NCI-H510A (cell line): ENCODE data around the gene HERC3.
"Not testable (repeated sequence)": the region's sequence is repeated elsewhere in the genome, so short reads cannot be mapped to it uniquely, and the experiment has no call there.

Source experiments
- DNase-seq: peaks from one replicate; lab custom pipeline; 2025; lab: John Stamatoyannopoulos, UW

HERC3 gene

DNA sequence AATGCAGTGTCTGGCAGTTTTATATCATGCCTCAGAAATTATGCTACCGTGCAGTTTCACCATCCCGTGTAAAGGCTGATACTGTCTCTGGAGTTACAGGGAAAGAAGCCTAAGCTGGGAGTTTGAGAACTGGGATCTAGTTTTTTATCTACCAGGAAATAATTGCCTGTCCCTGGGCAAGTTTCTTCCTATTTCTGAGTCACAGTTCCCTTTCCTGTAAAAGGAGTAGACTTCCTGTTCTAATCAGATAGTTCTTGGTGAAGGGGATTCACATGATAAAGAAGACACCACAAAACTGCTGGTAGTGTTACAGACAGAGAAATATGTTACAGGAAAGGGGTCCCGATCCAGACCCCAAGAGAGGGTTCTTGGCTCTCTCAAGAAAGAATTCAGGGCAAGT, 17.1 kb downstream of the HERC3 start:
- DNase-seq, result no peak

DNA sequence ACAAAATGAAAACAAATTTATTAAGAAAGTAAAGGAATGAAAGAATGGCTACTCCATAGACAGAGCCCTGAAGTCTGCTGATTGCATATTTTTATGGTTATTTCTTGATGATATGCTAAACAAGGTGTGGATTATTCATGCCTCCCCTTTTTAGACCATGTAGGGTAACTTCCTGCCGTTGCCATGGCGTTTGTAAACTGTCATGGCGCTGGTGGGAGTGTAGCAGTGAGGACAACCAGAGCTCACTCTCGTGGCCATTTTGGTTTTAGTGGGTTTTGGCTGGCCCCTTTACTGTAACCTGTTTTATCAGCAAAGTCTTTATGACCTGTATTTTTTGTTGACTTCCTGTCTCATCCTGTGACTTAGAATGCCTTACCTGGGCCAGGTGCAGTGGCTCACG, 17.5 kb downstream of the HERC3 start:
- DNase-seq, result not testable (repeated sequence)

DNA sequence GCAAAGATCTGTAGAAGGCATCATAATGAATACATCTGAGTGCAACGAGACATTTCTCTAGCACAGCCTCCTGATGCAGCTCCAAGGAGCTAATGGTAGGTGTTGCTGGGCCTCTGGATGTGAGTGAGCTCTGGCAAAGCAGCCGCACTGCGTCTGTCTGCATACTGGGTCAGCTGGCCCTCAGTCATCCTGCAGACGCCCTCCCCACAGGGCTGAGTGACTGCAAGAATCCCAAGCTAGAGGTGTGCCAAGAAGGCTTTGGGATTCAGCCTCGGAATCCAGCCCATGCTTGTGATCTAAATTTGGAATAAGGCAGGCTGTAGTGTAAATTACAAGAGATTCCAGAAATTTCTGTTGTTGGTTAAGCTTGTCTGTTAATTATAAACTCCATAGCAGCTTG, 18.5 kb downstream of the HERC3 start:
- no peak for DNase-seq

DNA sequence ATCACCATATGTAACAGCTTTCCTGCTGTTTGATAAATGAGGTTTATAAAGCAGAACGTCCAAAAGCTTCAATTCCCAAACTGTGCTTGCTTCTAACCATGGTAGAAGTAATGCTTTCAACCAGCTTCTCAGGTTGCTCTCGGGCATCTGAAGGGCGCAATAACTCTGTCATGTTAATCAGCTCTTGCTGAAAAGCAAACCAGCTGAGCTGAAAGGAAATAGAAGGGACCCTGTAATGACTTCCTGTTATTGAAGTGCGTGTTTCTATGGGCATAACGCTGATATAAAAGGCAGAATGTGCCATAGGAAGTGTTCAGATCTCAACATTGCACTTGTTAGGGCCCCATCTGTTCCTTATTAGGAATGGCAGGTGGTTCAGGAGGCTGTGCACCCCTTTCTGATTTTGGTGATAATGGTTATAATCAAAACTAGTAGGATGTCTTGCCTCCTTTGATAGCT, 21.2 kb downstream of the HERC3 start:
- DNase-seq, result peak; percentile 31

DNA sequence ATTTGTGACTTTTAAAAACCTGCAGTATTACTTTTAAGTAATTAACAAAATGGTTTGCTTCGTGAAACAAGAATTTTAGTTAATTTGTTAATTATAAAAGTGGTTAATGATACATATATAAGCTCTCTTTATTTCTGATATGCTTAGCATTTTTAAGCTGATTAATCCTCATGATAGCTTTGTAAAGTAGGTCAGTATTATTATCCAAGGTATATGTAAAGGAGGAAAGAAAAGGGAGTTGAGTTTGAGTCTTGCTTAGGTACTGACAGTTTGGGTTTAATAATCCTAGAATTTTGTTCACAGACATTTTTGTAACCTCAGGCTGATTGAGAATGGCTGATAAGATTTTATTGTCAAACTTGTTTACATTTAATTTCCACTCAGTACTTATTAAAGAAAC, 21.8 kb downstream of the HERC3 start:
- DNase-seq, result no peak

DNA sequence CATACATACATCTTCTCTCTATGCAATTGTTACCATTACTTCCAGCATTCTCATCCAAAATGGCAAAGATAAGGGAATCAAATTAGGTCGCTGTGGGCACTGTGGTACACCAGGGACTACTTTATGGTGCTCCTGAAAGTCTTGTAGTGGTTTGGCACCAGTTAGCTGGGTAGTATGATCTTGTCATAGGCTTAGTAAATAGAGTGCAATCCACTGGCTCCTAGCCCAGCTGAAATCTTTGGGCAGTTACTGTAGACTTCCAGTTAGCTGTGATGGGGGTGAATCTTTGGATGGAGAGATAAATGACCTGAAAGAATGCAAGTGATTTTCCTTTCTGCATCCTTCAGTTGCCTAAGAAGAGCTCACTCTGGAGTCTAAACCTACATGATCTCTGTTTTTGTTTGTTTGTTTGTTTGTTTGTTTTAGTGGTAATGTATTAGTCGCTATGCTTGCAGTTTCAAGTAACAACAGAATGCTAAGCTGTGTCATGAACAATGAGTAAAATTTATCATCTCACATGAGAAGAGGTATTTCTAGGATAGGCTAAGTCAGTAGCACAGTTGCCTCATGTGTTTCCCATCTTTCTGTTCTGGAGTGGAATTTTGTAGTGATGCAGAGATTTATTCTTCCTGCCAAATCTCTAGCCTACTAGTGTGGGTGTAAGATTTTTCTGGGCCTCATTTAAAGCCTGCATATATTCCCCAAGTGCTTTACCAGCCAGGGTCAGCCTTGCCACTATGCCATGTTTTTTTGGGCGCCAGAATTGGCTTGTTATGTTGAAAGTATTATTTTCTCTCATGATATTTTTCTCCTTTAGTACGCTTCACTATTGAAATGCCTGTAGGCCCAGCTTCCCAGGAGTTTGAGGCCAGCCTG, 24.2 kb downstream of the HERC3 start:
- DNase-seq, result no peak

DNA sequence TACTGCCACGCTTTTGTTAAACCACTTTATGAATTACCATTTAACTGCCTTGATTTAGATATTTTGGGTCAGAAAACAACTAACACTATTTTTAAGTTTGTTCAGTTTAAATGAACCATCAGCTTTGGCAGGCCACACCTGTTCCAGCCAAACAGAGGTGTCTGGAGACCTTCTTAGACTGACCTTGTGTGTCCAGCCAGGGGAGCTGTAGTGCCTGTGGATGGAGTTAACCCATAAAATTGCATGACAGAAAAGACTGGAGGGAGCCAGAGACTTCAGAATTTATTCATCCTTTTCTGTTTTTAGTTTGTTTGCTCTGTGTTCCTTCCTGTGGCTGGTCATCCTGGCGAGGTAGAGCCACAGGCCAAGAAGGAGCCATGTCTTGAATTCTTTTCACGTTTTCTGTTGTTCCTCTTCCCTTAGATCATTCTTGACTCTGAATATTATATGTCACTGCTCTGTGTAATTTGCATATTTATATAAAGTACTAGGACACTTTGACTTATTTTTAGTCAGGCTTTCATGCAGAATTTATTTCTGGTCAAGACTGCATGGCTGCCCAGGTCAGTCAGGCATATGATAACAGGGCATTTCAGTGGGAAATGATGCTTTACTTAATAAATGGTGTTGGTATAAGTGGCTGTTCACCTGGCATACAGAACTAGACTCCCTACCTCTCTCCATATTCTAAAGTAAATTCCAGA, 26.7 kb downstream of the HERC3 start:
- no peak for DNase-seq

DNA sequence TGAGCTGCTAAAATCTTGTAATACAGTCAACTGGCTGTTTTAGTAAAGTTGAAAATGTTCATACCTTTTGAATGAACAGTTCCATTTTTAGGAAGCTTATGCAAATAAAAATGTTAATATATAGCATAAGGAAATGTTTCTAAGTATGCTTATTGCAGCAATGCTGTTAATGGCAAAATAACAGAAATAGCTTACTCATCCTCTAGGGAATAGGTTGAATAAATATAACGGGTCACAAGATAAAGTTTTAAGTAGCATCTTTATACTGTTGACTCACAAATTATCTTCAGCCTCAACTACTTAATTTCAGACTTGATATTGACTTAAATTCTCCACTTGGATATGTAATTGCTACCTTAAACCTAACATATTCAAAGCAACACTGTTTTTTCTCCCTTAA, 27.7 kb downstream of the HERC3 start:
- no peak for DNase-seq

DNA sequence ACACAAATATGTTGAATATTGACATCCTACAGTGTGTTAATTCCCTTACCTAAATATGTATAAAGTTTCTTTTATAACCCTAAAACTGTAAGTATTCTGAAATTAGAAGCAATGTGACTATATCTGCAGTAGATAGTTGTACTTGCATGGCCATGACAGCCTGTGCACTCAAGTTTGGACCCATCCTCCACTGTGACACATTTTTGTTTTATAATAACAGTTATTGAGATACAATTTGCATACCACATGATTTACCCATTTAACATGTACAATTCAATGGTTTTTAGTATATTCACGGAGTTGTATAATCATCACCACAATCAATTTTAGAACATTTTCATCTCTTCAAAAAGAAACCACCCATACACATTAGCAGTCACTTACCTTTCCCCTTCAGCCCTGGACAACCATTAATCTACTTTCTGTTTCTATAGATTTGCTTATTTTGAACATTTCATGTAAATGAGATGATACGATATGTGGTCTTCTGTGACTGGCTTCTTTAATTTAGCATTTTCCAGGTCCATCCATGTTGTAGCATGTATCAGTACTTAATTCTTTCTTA, 29.6 kb downstream of the HERC3 start:
- no peak for DNase-seq

DNA sequence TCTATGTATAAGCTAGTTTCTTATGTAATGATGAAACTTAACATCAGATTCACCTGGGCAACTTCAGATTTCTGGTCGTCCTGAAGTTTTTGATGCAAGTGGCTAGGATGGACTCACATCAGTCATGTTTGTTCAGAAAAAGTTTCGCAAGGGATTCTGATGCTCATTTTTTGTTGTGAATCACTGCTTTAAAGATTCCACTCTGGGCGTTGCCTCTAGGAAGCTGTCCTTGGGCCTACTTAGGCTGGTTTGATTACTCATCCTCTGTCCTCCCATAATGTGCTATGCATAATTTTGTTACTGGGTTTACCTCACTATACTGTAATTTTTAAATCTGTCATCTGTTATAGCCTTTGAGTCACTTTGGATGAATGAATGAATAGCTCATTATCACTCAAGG, 30.8 kb downstream of the HERC3 start:
- no peak for DNase-seq

DNA sequence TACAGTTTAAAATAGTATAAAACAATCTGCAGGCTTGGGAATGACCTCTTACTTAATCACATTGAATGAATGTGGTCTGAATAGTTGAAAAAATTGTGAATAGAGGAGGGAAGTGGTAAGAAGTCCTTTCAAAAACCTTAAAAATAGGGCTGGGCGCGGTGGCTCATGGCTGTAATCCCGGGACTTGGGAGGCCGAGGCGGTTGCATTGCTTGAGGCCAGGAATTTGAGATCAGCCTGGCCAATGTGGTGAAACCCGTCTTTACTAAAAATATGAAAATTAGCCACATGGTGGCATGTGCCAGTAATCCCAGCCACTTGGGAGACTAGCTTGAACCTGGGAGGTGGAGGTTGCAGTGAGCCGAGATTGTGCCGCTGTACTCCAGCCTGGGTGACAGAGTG, 36.5 kb downstream of the HERC3 start:
- no peak for DNase-seq

DNA sequence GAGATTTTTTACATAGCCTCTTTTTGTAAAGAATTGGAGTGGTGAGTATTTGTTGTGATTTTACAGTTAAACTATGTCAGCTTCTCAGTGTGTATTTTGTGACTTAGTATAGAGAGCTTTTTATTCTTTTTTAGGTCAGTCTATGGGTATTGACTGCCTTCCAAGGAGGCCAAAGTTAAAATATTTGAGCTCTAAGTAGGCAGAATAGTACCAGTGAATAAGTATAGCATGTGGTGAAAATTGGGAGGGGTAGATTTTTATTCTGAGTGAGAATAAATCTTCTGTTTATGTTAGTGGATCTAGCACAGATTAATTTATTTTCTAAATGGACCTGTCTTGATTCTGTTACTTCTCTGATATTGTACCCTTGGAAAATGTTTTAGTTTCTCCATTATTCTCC, 37.5 kb downstream of the HERC3 start:
- no peak for DNase-seq

DNA sequence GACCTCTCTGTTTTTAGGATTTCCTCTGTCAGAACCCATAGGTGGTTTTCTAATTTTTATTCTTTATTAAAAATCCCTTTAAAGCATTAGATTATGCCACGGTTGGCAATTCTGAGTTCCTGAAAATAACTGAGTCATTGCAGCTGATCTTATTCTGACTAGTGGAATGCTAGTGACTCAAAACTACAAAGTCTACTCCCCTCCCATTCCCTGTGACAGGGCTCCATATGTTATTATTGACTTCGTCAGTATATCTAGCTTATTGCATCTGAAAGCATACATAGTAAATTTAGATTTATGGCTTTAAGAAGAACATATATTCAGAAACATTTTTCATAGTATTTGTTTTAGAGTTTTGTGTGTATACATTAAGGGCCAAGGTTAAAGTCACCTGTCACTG, 38.5 kb downstream of the HERC3 start:
- DNase-seq, result no peak

DNA sequence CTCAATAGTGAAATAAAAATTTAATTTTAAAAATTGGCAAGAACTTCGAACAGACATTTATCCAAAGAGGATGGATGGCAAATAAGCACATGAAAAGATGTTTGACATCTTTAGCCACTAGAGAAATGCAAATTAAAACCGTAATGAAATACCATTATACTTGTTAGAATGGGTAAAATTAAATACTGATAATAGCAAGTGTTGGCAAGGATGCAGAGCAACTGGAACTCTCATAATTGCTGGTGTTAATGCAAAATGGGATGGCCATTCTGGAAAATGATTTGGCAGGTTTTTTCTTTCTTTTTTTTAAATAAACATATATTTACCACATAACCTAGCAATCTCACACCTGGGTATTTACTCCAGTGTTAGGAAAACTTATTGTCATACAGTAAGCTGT, 51.7 kb downstream of the HERC3 start:
- no peak for DNase-seq

DNA sequence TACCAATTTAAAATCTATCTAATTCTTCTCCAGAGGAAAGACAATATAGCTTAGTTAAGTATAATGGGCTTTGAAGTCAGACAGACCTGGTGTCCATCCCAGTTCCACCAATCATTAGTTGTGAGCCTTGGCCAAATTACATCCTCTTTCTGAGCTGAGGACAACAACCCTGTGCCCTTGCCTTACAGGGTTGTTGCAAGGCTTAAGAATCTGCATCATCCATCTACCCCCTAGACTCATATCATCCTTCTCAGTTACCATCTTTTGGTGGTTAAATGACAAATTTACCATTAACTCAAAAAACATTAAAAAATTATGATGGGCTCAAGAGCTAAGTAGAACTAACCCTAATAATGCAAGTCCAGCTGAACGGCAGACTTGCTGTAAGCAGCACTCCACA, 53.7 kb downstream of the HERC3 start:
- no peak for DNase-seq

DNA sequence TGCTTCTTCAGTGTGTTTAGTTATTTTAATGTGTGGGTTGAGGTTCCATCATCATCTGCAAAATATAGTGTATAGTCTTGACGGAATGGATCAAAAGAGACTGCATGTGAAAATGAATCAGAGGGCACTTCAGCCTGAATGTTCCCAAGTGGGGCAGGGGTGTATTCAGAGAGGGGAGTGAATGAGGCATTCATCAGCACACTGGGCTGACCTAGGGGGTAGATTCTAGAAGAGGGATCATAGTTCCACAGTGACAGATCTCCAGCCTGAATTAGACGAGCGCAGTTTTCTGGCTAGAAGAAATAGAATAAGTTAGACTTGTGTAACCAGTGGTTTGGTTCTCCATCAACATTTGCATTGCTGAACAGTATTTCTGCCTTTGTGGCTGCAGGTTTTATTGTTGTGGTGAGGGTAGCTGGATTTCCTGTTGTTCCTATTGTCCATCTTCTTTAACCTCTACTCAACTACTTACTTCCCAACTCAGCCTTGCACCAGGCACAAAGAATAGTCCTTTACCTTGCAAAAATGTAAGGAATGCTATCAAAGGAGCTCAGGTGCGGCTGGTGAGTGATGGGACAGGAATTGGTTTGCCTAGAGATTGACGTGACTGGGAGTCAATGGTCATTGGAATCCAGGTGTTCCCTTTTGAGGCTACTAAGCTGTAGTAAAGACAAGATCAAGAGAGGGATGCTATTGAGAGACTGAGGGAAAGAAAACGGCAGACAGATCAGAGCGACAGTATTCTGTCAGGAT, 54.4 kb downstream of the HERC3 start:
- DNase-seq, result no peak

DNA sequence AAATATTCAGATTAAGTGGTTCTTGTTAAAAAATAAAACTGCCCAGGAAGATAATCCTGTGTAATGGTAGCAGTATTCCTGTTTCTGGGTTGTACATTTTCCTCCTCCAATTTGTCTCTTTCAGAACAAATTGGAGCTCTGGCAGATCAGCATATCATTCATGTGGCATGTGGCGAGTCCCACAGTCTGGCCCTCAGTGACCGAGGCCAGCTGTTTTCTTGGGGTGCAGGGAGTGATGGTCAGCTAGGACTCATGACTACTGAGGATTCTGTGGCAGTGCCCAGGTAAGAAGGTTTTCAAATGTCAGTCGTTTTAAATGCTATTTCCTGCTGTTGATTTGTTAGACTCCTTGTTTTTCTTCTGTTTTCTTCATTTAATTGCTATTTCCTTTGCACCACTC, 57.4 kb downstream of the HERC3 start:
- no peak for DNase-seq

DNA sequence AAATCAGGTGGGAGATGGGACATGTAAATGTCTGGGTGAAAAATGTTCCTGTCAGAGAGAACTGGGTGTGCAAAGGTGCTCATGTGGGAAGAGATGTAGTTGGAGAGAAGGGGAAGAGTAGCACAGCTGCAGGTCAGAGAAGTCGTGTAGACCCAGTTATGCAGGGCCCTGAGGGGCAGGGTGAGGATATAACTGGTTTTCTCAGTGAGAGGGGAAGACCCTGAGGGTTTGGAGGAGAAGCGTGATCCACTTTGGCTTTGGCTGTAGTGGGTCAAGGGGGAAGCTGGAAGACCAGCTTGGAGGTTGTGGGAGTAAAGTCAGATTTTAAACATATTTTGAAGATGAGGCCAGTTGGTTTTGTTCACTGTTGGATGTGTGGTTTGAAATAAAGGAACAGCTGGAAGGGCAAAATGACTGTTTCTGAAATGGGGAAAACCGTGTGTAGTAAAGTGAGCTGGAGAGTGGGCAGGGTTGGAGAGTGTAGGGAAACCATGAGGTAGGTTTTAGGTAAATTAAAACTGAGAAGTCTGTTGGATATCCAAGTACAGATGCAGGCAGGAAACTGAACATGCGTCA, 61.2 kb downstream of the HERC3 start:
- no peak for DNase-seq

DNA sequence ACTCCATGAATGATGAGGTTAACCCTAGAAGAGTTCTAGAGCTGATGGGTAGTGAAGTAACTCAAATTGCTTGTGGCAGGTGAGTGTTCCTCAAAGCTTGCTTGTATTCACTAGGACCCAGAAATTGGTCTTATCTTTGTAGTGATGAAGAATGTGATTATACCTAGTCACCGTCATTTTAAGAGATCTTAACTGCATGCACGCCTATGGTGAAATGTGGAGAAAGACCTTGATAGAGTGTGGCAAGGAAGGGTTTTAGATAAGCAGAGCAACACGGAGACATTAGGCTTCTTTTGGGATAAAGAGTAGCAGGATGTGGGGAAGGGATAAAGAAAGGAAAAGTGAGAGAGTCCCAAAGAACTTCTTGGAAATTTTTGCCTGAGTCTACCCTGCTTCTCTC, 62.9 kb downstream of the HERC3 start:
- no peak for DNase-seq

DNA sequence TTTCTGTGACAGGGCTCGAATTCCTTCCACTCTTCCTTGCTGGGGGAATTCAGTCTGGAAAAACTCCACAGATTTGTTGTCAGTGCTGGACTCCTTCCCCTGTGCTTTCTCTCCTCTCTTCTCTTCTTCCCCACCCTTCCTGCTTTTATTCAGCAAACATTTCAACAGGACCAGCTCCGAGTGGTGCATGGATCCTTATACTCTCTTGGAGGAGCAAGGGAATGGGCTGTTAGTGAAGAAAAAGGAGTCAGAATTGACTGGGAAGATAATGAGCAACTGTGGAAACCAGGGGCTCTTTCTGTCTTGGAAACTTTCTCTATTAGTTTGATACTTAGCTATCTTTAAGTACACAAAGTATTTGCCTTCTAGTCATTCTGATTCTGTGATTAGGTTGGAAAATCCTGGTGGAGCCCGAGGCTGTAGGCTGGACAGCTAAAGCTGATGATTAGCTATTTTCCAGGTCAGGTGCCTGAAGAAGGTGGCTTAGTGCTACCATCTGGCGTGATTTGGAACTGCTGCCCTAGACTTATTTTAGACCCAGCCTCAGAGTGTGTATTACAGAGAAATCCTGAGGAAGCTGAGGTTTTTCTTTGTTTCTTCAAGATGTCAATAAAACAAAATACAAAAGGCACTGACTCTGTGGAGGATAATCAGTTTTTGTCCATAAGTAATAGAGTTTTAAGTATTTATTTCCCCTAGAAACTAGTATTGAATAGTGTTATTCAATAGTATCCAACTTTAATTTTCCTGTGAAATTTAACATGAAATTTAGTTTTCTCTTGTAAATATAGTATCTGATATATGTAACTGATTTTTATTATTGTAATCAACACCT, 67.0 kb downstream of the HERC3 start:
- DNase-seq, result no peak

DNA sequence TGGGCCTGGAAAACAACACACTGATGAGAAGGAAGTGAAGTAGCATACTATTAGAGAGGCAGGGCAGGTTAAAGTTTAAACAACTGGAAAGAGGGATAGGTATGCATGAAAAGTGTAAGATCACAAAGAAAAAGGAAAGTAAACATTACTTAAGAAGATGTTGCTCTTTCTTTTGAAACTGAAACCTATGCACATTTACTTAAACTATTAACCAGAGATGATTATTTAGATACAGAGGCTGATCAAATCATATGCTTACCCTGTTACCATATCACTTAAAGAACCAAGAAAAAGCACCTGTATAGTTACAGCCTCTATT, 67.6 kb downstream of the HERC3 start:
- no peak for DNase-seq
